Large intestine (tissue), 12 donors: ENCODE results near the gene SSUH2. TPM values are rescaled to one million over a fixed set of nuclear protein-coding genes. Genes with fewer than 3 reads are reported as not detected.
"Not testable (repeated sequence)": the region's sequence is repeated elsewhere in the genome, so short reads cannot be mapped to it uniquely, and the experiment has no call there.

Experiments
- DNase-seq, 2 donors: peaks; one replicate each; pipeline versions ENCODE4 v3.0.0 to v3.0.0-alpha.2; 2013
- H3K27ac ChIP-seq: one replicate; pipeline ENCODE4 v1.5.1; 2013; ENCODE audit warnings: low read length
- H3K27me3 ChIP-seq: 2 replicates; pipeline ENCODE4 v1.6.1; 2013; ENCODE audit warnings: low read length; ENCODE audit not compliant: control insufficient read depth, insufficient read depth
- H3K36me3 ChIP-seq: 2 replicates; pipeline ENCODE4 v1.6.1; 2013; ENCODE audit warnings: low read length; ENCODE audit not compliant: control insufficient read depth, insufficient read depth
- H3K4me1 ChIP-seq: one replicate; pipeline ENCODE4 v1.6.1; 2013; ENCODE audit warnings: low read length; ENCODE audit not compliant: control insufficient read depth, insufficient read depth
- H3K4me3 ChIP-seq: one replicate; pipeline ENCODE4 v1.5.1; 2013; ENCODE audit warnings: low read length
- H3K9me3 ChIP-seq: one replicate; pipeline ENCODE4 v1.6.1; 2013; ENCODE audit warnings: mild to moderate bottlenecking, low read depth, low read length, moderate library complexity; ENCODE audit not compliant: control insufficient read depth
- WGBS: methylation state at CpG from one replicate; pipeline ENCODE4 v1.1.5; 2013; ENCODE audit warnings: low lambda C conversion rate; ENCODE audit not compliant: insufficient coverage; 5-methylcytosine and 5-hydroxymethylcytosine counted together
- long read RNA-seq, 11 donors: transcript quantifications; one replicate each; lab custom pipeline, GENCODE V29; 2026
- polyA plus RNA-seq: library from polyadenylated mRNA; unstranded; fragments of 120-200 nt; gene quantifications from one replicate; pipeline ENCODE4 v1.2.1, GENCODE V29; 2013

SSUH2 gene, protein sequence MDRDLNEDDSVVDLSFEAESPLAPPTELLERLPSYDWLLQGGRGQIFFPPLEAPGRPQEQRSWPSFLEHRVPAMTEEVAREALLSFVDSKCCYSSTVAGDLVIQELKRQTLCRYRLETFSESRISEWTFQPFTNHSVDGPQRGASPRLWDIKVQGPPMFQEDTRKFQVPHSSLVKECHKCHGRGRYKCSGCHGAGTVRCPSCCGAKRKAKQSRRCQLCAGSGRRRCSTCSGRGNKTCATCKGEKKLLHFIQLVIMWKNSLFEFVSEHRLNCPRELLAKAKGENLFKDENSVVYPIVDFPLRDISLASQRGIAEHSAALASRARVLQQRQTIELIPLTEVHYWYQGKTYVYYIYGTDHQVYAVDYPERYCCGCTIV
- polyA plus RNA-seq: 38.7 TPM
- long read RNA-seq, donor 1, partial matches to known transcripts: 16 of 18 reads
- long read RNA-seq, donor 1, other reads (novel, unspliced or antisense): 0 of 18 reads
- long read RNA-seq, donor 2, partial matches to known transcripts: 16 of 24 reads
- long read RNA-seq, donor 2, other reads (novel, unspliced or antisense): 0 of 24 reads
- long read RNA-seq, donor 3: 0 reads
- long read RNA-seq, donor 4: 0 reads
- long read RNA-seq, donor 5, partial matches to known transcripts: 0 of 1 reads
- long read RNA-seq, donor 5, other reads (novel, unspliced or antisense): 0 of 1 reads
- long read RNA-seq, donor 6, partial matches to known transcripts: 0 of 4 reads
- long read RNA-seq, donor 6, other reads (novel, unspliced or antisense): 0 of 4 reads
- long read RNA-seq, donor 7, partial matches to known transcripts: 0 of 1 reads
- long read RNA-seq, donor 7, other reads (novel, unspliced or antisense): 0 of 1 reads
- long read RNA-seq, donor 8, partial matches to known transcripts: 27 of 35 reads
- long read RNA-seq, donor 8, other reads (novel, unspliced or antisense): 0 of 35 reads
- long read RNA-seq, donor 9, partial matches to known transcripts: 6 of 11 reads
- long read RNA-seq, donor 9, other reads (novel, unspliced or antisense): 0 of 11 reads
- long read RNA-seq, donor 10, transcript SSUH2-205 (12 exons, 1,634 nt): major isoform, 8 of 43 reads
- long read RNA-seq, donor 10, transcript SSUH2-202 (12 exons, 1,799 nt): minor isoform, 6 of 43 reads
- long read RNA-seq, donor 10, partial matches to known transcripts: 29 of 43 reads
- long read RNA-seq, donor 10, other reads (novel, unspliced or antisense): 0 of 43 reads
- long read RNA-seq, donor 11, transcript SSUH2-205 (12 exons, 1,634 nt): major isoform, 5 of 7 reads
- long read RNA-seq, donor 11, partial matches to known transcripts: 0 of 7 reads
- long read RNA-seq, donor 11, other reads (novel, unspliced or antisense): 0 of 7 reads

DNA sequence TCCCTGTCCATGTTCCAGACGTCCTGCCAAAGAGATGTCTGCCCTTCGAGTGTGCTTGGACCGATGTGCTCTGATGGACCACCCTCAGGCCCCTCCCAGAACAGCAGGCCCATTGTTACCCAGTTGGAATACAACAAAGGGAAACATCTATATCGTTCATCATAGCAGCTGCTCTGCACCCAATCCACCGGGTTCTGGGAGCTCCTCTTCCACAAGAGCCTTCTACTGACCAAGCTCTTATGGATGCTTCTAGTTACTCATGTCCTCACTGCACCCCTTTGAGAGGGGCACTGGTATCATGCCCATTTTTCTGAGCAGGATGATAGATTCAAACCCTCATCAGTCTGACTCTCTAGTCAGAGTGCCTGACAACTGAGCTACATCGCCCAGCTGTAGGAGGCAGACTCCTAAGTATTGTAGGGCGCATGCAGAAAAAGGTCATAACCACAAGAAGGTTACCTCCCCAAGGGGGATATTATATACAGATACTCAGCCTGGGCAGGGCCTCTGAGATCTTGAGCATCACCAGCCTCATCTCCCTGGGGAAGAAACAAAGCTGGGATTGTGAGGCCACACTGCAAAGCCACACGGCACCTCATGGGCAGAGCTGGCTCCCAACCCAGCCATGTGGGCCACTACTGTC lies at the start of gene SSUH2:
TSS of gene SSUH2 (minus strand) at position 51 of the 643 bp plus-strand sequence. CDS start at position 11, 40 bp downstream.
- Histone ChIP-seq H3K27me3 (no peaks in the 10 kb centered on the region), H3K27ac (no peak within 1 kb of the TSS), H3K36me3 (peaks cover 4% of the 10 kb centered on the region), H3K4me3 (no peak within 1 kb of the TSS), H3K4me1 (peaks cover 36% of the 10 kb centered on the region), H3K9me3 (no peaks in the 10 kb centered on the region)
- DNase-seq: no peak
- WGBS: no CpG with 5 or more reads among the region's 8 CpGs

DNA sequence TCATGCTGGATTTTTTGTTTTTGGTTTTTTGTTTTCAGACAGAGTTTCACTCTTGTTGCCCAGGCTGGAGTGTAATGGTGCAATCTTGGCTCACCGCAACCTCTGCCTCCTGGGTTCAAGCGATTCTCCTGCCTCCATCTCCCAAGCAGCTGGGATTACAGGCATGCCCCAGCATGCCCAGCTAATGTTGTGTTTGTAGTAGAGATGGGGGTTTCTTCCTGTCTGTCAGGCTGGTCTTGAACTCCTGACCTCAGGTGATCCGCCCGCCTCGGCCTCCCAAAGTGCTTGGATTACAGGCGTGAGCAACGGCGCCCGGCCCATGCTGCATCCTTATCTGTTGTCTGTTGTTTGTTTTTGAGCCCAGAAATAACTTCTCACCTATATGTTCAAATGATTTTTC lies 46.7 kb upstream of the SSUH2 start:
- H3K27me3 ChIP-seq, H3K4me3 ChIP-seq, H3K4me1 ChIP-seq, H3K27ac ChIP-seq, H3K36me3 ChIP-seq, H3K9me3 ChIP-seq, DNase-seq: not testable (repeated sequence)
- no CpG with 5 or more reads among the region's 9 CpGs for WGBS

DNA sequence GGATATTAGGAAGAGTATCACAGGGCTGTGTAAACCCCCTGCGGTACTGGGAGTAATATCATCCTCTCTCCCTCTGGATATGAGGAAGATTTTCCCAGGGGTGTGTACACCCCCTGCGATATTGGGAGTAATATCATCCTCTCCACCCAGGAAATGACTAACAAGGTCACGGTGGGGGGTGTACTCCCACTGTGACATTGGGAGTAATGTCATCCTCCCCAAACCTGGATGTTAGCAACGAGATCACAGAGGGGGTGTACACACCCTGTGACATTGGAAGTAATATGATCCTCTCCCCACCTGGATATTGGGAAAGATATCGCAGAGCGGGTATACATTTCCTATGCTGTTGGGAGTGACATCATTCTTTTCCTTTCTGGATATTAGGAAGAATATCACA lies 40.4 kb upstream of the SSUH2 start:
- WGBS: no CpG with 5 or more reads among the region's 6 CpGs
- H3K4me3 ChIP-seq, H3K36me3 ChIP-seq, H3K9me3 ChIP-seq, DNase-seq, H3K27ac ChIP-seq, H3K27me3 ChIP-seq, H3K4me1 ChIP-seq: not testable (repeated sequence)

DNA sequence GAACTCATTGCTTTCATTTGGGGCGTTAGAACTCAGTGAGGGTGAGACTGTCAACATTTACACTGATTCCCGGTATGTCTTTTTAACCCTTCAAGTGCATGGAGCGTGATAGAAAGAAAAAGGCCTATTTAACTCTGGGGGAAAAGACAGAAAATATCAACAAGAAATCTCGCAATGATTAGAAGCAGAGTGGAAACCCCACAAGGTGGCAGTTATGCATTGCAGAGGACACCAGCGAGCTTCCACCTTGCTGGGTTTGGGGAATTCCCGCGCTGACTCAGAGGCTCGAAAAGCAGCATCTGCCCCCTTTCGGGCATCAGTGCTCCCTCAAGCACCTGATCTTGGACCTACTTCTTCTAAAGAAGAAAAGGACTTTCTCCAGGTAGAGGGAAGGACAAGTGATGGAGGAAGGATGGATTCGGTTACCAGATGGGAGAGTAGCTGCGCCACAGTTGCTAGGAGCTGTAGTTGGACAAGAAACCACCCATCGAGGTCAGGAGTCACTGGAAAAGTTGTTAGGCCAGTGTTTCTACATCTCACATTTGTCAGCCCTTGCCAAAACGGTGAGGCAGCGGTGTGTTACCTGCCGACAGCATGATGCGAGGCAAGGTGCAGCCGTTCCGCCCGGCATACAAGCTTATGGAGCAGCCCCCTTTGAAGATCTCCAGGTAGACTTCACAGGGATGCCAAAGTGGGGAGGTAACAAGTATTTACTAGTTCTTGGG lies 38.4 kb upstream of the SSUH2 start:
- not testable (repeated sequence) for H3K4me1 ChIP-seq, H3K36me3 ChIP-seq, H3K9me3 ChIP-seq, H3K27ac ChIP-seq, H3K4me3 ChIP-seq, DNase-seq, H3K27me3 ChIP-seq
- 49% methylated on average over 2 of the region's 19 CpGs for WGBS

DNA sequence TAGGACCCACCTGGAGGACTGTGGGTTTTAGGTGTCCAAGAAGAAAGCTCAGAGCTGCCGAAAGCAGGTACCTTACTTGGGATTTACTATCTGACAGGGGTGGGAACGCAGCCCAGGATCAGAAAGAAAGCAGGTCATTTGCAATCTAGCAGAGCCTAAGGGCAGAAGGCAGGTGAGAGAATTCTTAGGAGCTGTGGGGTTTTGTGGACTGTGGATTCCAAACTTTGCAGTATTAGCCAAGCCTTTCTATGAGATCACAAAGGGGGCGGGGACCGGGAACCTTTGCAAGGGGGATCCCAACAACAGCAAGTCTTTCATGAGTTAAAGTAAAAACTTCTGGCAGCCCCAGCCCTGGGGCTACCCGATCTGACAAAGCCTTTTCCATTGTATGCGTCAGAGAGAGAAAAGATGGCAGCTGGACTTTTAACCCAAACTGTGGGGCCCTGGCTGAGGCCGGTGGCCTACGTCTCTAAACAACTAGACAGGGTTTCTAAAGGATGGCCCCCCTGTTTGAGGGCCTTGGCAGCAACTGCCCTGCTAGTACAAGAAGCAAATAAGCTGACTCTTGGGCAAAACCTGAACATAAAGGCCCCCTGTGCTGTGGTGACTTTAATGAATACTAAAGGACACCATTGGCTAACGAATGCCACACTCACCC lies 37.4 kb upstream of the SSUH2 start:
- not testable (repeated sequence) for H3K4me3 ChIP-seq, H3K27ac ChIP-seq, H3K9me3 ChIP-seq, H3K36me3 ChIP-seq, H3K27me3 ChIP-seq, H3K4me1 ChIP-seq
- no CpG with 5 or more reads among the region's 9 CpGs for WGBS
- peak in 1 of 2 donors; percentile 64 for DNase-seq

DNA sequence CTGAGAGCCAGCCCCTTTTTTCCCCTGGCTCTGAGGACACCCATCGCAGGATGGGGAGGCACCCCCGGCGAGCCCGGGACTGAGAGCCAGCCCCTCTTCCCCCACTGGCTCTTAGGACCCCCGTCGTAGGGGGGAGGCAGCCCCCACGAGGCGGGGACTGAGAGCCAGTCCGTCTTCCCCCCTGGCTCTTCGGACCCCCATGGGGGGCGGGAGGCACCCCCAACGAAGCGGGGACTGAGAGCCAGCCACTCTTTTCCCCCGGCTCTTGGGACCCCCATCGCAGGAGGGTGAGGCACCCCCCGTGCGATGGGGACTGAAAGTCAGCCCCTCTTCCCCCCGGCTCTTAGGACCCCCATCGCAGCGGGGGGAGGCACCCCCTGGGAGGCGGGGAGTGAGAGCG lies 36.8 kb upstream of the SSUH2 start:
- Histone ChIP-seq H3K27ac (no peak overlapping the region), H3K4me3 (no peak overlapping the region), H3K9me3 (peaks cover 8% of the 10 kb centered on the region), H3K36me3 (no peaks in the 10 kb centered on the region), H3K4me1 (peaks cover 5% of the 10 kb centered on the region), H3K27me3 (no peaks in the 10 kb centered on the region)
- DNase-seq: no peak
- no CpG with 5 or more reads among the region's 22 CpGs for WGBS

DNA sequence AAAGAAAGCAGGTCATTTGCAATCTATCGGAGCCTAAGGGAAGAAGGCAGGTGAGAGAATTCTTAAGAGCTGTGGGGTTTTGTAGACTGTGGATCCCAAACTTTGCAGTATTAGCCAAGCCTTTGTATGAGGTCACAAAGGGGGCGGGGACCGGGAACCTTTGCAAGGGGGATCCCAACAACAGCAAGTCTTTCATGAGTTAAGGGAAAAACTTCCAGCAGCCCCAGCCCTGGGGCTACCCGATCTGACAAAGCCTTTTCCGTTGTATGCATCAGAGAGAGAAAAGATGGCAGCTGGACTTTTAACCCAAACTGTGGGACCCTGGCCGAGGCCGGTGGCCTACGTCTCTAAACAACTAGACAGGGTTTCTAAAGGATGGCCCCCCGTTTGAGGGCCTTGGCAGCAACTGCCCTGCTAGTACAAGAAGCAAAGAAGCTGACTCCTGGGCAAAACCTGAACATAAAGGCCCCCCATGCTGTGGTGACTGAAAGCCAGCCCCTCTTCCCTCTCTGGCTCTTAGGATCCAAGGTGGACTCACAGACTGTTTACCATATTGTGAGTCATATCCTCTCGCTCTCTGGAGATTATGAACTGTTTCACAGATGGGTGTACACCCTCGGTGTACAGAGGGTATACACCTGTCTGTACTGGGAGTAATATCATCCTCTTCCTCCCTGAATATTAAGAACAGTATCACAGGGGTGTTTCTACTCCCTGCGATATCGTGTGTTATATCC lies 35.4 kb upstream of the SSUH2 start:
- not testable (repeated sequence) for H3K27ac ChIP-seq, H3K4me3 ChIP-seq, H3K9me3 ChIP-seq, H3K4me1 ChIP-seq, H3K36me3 ChIP-seq, H3K27me3 ChIP-seq
- no CpG with 5 or more reads among the region's 13 CpGs for WGBS
- peak in 1 of 2 donors; percentile 27 for DNase-seq

DNA sequence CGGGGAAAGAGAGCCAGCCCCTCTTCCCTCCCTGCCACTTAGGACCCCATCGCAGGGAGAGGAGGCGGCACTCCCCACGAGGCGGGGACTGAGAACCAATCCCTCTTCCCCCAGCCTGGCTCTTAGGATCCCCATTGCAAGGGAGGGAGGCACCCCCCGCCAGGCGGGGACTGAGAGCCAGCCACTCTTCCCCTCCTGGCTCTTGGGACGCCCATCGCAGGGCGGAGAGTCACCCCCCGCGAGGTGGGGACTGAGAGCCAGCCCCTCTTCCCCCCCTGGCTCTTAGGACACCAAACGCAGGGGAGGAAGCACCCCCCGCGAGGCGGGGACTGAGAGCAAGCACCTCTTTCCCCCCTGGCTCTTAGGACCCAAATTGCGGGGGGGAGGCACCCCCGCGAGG lies 34.2 kb upstream of the SSUH2 start:
- H3K27me3 ChIP-seq: no peaks in the 10 kb centered on the region
- H3K27ac ChIP-seq: no peak overlapping the region
- no peaks in the 10 kb centered on the region for H3K36me3 ChIP-seq
- no CpG with 5 or more reads among the region's 19 CpGs for WGBS
- H3K4me3 ChIP-seq: no peak overlapping the region
- no peak for DNase-seq
- peaks cover 5% of the 10 kb centered on the region for H3K4me1 ChIP-seq
- peaks cover 8% of the 10 kb centered on the region for H3K9me3 ChIP-seq

DNA sequence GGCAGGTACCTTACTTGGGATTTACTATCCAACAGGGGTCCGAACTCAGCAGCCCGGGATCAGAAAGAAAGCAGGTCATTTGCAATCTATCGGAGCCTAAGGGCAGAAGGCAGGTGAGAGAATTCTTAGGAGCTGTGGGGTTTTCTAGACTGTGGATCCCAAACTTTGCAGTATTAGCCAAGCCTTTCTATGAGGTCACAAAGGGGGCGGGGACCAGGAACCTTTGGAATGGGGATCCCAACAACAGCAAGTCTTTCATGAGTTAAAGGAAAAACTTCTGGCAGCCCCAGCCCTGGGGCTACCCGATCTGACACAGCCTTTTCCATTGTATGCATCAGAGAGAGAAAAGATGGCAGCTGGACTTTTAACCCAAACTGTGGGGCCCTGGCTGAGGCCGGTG lies 32.7 kb upstream of the SSUH2 start:
- no CpG with 5 or more reads among the region's 6 CpGs for WGBS
- not testable (repeated sequence) for DNase-seq, H3K9me3 ChIP-seq, H3K27me3 ChIP-seq, H3K27ac ChIP-seq, H3K4me3 ChIP-seq, H3K4me1 ChIP-seq, H3K36me3 ChIP-seq
